Stimulated activated CD8-positive, alpha-beta memory T cell treated with anti-CD3 and anti-CD28 coated beads, Interleukin-15, amount 100 ng/mL, for 48 hours (primary cell): ENCODE data around the gene FAM9A.

Experiments used
- DNase-seq, 2 donors: peaks; one replicate each; pipeline ENCODE4 v3.0.0-alpha.2; 2020; ENCODE audit warnings: low read depth in 2 of 2

The FAM9A gene

DNA sequence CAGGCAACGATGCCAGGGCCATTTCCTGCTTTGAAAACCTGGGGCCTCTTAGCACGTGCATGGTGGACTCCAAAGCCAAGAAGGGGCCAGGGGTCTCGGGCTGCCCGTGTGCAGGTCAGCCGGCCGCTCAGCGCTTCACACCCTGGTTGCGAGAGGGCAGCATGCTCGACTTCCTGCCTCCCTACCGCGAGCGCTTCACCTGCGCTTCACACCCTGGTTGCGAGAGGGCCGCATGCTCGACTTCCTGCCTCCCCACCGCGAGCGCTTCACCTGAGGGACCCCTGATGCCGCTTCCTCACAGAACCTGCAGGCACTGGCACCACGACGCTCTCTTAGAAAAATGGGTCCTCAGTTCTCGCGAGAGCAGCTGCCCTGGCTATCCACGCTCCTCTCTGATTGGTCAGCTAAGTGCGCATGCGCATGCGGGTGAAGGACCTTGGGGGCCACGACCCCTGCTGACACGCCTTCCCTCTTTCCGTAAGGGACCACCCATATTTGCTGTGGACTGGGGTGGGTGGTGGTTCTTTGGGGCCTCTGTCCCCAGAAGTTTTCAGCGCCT lies at the start of gene FAM9A:
TSS of gene FAM9A (minus strand) at position 343 of the 559 bp plus-strand sequence. CDS start 1,212 bp downstream, outside the sequence.
- no peak for DNase-seq

DNA sequence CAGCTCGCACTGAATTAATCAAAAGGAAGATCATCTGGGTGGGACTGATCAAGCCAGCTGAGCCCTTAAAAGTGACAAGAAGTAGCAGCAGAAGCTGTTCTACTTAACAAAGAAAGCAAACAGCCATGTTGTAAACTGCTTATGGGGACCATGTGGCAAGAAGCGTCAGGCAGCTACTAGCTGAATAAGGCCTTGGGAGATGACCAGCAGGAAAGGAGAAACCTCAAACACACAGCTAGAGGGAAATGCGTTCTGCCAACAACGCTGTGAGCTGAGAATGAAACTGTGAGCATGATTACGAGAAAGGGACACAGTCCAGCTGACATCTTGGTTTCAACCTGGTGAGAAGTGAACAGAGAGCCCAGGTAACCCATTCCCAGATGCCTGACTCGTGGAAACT lies 49.3 kb upstream of the FAM9A start:
- DNase-seq, result no peak

DNA sequence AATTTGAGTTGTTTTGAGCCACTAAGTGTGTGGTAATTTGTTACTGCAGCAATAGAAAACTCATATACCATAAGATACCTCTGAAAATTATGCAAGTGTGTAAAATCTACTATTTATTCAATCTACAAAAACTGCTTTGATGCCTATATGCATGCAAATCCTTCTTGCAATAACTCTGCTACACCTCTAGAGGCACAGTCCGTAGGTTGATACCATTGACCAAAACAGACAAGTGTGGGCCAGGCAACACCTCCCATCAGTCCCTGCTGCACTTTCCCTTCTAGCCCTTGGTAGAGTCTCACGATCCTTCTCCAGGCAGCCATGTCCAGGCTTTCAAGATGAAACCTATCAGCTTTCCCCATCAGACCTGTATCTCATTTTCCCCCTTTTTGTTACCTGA lies 48.8 kb upstream of the FAM9A start:
- DNase-seq, result no peak

DNA sequence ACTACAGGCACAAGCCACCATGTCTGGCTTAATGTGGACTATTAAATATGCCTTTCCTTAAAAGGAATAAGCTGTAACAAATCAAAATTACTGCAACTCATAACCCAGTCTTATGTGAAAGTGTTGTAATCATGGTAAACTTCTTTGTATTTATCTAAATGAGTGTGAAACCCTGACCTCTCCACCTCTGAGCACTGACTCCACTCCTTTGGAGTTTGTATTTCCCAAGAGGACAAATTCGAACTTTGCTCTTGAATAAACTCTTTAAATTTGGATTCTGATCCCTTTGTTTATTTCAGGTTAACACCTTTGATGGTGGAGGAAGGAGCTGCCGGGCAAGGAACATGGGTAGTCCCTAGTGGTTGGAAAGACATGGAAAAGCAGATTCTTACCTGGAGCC lies 48.3 kb upstream of the FAM9A start:
- DNase-seq, result no peak

DNA sequence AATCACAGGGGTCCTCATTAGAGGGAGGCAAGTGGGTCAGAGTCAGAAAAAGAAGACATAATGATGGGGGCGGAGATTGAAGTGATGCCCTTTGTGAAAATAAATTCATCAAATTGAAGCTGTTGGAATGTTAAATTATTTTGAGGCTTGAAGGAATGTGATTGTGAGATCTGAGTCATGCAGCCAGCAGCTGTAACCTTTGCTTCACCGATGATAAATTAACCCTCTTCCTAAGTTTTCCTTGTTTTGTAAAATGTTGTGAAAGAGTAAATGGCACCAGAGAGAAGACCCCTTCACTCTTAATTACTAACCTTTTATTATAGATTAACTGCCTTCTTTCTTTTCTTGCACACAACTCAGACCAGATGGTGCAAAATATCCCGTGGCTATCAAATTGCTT lies 47.7 kb upstream of the FAM9A start:
- no peak for DNase-seq

DNA sequence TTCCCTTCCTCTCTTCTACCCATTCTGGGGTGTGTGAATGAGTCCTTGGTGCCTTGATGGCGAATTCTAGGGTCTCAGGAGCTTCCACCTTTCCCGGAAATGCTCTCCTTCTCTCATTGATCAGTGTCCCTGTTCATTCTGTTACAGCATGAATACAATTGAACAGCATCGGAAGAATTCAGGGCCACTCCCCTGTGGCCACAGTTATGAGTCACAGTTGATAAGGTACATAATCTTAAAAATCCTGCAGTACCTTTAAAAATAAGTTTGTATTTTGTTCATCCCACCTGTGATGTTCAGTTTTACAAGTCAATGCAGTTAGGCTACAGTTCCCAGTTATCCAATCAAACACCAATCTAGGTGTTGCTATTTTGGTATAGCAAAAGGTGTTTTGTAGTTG lies 47.3 kb upstream of the FAM9A start:
- DNase-seq, result no peak

DNA sequence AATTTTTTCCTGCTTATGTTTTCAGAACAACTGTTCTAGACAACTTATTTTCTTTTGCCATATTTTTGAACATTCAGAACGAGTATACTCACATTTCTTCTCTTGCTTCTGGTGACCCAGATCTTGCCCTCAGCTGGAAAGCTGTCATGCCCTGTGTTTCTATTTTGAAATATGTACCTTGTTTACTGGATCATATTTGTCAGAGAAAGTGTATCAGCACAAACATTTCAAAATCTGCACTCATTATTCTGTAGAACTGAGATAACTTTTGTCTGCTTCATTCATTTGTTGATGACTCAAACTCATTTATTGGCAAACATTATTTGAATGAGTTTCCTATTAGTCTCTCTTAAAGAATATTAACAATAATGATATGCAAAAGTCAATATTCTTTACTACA lies 46.2 kb upstream of the FAM9A start:
- DNase-seq, result no peak

DNA sequence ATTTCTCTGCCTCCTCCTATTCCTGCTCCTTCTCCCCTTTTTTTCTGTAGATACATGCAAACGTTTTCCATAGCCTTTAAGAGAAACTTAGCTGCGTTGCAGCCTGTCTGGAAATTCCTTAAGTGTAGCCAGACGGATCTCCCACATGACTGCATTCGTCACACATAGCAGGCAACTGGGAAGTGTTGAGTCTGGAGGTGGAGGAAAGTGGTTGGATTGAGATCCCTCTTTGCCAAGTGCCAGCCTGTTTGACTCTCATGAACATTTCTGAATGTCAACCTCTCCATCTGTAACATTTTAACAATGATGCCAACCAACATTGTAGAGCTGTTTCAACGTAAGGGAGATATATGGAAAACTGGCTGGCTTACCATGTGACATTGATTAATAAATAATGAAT lies 45.1 kb upstream of the FAM9A start:
- no peak for DNase-seq

DNA sequence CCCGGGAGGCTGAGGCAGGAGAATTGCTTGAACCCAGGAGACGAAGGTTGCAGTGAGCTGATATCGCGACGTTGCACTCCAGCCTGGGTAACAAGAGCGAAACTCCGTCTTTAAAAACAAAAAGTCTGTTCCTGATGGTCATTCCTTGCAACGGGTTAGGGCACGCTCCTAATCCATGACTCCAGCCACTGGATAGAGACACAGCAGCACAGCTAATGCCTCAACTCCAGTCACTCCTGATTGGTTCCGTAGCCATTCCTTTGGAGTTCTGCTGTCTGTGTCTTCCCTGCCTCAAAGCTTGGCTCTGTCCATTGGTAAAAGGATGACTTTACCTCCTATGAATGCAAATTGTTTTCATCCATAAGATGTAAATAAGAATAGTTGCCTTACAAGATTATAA lies 44.3 kb upstream of the FAM9A start:
- DNase-seq, result no peak

DNA sequence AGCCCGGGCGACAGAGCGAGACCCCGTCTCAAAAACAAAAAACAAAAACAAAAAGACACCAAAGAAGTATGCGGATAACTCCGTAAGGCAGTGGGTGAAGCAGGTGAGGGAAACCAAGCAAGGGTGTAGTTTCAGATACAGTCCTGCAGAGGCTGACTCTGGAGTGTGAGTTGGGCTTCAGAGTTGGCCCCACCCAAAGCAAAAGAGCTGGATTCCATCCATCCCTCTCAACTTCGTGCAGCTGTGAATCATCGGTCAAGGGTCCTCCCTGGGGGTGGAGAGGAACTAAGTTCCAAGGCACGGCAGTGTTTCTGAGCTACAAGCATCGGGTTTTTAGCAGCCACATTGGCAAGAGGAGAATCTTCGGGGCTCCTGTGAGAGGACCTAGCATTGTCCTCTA lies 43.9 kb upstream of the FAM9A start:
- DNase-seq, result no peak

DNA sequence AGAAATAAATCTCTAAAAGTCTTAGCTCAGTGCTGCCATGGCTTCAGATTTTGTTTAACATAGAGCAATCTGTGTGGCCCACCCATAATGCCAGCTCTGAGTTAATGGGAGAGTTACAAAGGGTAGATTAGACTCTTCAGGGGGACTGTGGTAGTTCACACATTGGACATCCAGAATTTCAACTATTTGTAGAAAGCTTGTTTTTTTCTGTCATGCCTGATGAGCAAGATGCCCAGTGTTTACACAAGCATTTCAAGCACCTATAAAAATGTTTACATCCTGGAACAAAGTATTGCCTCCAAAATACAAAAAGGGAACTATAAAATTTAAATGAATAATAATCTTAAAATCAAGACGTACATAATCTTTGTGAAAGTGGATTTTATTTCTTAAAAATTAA lies 43.0 kb upstream of the FAM9A start:
- no peak for DNase-seq

DNA sequence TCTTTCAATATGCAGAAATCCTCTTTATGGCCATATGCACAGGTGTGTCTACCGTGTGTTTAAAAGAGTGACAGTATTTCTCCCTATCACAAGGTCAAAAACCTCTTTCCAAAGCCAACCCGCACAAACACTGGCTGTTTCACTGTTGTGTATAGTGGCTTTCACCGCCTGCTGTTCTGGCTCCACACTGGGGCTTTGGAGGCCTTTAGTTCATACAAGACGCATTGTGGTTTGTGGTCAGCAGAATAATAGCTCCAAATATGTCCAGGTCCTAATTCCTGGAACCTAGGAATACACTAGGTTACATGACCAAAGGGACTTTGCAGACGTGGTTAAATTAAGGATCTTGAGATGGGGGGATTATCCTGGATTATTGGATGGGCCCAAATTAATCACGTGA lies 40.7 kb upstream of the FAM9A start:
- no peak for DNase-seq

DNA sequence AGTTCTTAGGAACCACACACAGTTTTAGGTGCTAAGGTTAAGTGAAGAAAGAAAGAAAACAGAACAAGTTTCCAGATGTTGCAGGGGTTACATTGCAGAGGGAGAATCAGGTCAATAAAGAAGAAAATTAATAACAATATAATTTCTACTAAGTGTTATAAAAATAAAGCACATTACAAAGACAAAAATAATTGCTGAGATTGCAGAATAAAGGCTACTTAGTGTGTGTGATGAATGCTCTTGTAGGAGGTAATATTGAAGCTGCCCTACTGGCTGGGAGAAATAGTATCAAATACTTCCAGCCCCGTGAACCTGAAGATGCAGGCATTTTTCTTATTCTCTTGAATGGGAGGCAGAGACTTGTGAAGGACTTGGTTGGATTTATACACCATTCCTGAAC lies 33.2 kb upstream of the FAM9A start:
- no peak for DNase-seq

DNA sequence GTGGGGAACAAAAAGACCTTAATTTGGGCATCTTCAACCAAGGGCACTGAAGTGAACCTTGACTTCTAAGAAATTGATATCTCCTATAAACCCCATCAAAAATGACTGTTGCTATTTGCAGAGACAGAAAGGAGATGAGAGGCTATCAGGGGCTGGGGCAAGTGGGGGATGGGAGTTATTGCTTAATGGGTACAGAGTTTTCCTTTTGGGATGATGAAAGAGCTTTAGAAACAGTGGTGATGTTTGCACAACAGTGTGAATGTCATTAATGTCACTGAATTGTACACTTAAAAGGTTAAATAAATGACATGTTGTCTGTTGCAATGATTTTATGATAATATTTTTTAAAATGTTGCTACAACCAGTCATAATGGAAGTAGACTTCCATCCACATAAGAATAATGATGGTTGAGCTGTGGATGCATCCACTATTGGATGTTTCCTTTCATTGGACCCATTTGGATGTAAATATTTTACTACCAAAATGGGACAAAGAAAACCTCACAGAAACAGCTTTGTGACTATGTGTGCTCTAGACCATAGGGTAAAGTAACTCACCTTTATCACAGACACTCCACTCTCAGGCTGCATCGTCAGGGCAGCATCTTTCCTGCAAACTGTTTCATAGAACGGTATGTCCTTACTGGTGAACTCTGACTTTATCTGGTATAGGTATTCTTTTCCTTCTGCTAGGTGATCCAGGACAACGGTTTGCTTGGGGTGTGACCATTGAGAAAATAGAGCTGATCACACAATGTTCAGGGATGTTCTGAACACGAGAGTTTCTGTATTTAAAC lies 31.6 kb upstream of the FAM9A start:
- DNase-seq, result no peak

DNA sequence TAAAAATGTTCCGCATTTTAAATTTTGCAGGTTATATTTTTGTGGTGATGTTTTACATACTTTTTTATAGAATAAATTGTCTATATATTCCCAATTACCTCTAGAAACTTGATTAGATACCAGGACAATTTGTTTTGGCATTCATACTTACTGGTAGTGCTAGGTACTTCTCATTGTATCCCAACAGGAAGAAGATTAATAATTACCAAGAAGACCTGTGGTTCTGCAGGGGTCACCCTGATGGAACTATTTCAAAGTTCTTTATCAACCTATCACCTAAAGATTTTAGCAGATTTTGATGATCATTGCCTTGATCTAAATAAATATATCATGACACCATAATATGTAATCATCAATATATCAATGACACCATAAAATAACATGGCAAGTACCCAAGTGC lies 22.5 kb upstream of the FAM9A start:
- DNase-seq, result no peak

DNA sequence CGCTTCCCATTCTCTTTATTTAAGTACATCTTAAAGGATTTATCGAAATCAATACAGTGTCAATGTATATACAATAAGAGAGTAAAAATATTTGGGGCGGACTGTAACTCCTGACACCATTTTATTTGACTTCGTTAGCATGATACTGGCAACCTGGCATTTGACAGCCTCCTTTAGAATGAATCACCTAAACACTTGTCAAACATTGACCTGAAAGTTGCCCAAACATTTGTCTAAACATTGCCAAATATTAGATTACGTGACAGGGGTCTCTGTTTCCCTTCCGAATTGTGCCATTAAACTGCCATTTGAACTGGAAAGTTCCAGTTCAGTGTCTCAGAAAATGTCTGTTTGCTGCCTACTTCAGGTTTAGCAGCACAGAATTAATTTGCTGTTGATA lies 20.8 kb upstream of the FAM9A start:
- DNase-seq, result no peak

DNA sequence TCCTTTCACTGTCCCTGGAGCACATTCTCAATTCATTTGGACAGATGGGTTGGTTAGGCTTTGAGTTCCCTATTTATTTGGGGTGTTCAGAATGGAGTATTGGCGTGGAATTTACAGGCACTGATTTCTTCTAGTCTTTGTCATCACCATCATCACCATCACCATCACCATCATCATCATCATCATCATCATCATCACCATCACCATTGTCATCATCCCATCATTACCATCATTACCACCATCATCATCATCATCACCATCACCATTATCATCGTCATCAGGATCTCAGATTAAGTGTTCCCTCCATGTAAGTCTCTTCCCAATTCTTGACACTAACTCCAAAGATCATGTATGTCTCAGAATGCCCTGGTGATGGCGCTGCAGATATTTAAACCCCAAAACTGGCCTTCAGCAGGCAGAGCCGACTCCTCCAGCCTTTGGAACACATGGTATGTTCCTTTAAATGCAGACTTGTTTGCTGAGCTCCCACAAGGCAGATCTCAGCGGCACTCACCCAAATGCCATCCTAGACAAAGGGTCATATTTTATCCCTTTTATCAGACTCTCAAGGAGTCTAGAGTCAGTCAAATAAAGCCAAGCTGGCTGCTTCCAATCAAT lies 19.8 kb upstream of the FAM9A start:
- no peak for DNase-seq

DNA sequence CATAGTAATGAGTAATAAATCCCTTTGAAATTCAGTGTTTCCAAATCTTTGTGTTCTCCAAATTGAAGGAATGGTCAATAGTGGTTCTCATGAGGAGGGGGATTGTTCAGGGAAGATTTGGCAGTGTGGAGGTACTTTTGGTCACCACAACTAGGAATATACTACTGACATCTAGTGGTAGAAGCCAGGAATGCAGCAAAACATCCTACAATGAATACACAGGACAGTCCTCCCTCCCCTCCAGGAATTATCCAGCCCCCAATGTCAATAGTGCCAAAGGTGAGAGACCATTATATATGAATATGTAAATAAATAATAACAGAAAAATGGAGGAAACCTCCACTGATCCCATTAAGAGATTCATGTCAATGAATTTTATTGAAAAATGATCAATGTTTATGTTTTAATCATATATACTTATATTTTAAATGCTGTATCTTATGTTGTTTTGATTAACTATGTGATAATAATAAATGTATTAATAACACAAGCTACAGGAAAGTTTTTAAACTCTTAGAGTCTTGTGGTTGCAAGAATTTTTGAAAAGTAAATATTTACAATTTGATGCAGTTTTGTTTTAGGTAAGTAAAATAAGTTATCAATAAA lies 14.4 kb upstream of the FAM9A start:
- no peak for DNase-seq

DNA sequence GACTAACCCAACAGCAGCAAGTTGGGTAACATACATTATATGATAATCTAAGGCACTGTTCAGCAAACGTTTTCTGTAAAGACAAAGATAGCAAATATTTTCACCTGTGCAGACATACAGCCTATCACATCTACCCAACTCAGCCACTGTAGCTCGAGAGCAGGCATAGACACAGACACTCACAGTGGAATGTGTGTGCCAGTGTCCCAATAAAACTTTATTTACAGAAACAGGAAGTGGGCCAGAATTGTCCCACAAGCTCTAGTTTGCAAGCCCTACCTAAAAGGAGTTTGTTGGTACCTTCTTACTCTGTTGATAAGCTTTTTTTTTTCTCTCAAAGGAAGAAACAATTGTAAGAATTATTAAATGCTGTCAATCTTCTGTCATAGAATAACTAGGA lies 11.9 kb upstream of the FAM9A start:
- no peak for DNase-seq

DNA sequence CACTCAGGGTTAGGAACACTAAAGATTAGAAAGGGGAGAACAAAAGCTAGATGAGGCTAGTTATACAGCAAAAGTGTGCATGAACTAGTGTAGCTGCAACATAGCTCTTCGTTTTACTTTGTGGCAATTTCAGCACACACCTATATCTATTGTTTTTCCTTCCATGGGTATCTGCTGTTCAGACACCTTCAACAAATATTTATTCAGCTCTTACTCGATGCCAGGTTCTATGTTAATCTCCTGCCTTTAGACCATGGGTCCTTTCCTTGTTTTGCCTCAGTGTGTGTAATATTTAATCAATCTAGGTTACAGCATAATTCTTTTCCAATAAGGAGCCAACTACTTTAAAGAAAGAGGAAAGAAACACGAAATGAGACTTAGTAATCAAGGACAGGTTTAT lies 10.4 kb upstream of the FAM9A start:
- DNase-seq, result no peak

DNA sequence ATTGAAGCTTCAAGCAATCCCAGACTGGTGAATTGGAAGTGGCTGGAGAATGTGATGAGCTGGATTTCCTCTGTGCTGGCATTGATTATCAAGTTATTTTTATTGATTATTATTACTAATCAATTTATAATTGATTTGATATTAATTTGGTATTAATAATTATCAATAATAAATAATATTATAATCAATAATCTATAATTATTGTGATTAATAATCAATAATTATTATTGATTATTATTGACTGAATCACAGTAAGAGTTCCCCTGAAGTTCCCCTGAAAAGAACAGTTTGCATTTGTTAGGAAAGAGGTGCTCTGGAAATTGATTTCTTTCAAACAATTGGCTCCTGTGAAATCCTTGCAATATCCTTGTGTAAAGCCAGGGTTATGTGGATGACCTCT lies 7.5 kb upstream of the FAM9A start:
- no peak for DNase-seq

DNA sequence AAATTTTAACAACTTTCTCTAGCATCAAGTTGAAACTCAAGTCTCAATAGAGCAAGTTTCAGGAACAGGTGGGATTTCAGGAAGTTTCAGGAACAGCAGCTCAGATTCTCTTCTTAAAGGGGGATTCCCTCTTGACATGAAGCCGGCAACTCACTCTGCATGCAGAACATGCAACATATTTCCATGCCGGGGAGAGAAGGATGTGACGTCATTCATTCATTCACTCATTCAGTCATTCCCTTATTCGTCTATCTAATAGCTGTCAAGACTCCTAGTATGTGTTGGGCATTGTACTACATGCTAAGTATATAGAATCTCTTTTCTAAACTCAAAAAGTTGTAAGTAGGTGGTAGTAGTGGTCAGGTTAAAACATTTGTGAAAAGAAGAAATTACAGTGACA lies 4.8 kb upstream of the FAM9A start:
- DNase-seq, result no peak

DNA sequence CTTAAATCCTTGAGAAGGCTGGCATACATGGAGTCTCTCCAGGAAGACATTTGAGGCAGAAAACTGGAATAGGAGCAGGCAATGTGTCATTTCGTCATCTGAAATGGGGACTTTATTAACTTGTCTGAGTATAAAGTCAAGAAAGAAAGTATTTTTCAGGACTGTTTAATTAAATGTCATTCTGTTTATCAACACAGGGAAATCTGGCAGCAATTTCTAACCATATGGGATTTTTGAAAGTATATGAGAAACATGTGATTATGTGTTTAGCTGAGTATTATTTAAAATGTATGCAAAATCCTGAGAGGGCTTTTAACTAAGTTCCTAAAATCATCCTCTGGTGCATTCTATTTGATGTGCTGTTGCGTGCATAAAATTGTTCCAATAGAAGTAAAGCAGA lies 3.9 kb upstream of the FAM9A start:
- no peak for DNase-seq
